Prostate gland (tissue), 2 donors: ENCODE measurements around the gene LMBRD2. TPM values are rescaled to one million over a fixed set of nuclear protein-coding genes. Genes with fewer than 3 reads are reported as not detected.
"Not testable (repeated sequence)": the region's sequence is repeated elsewhere in the genome, so short reads cannot be mapped to it uniquely, and the experiment has no call there.

Experiments
- DNase-seq: peaks from one replicate; pipeline ENCODE4 v3.0.0-alpha.2; 2019; ENCODE audit warnings: low spot score
- H3K27ac ChIP-seq, 2 donors: fragments of 200-600 bp; sonication (generic); 2 replicates each; pipeline ENCODE4 v1.5.1; 2017 to 2019
- H3K27me3 ChIP-seq: fragments of 200-600 bp; sonication (generic); replicated peaks from 2 replicates; pipeline ENCODE4 v1.5.1; 2019; ENCODE audit not compliant: insufficient read depth
- H3K36me3 ChIP-seq, 2 donors: fragments of 200-600 bp; sonication (generic); 1 replicate in 1 of 2; 2 replicates in 1 of 2; pipeline versions ENCODE4 v1.5.1 to v1.8.1; 2017 to 2019
- H3K4me1 ChIP-seq: fragments of 200-600 bp; sonication (generic); replicated peaks from 2 replicates; pipeline ENCODE4 v1.5.1; 2019
- H3K4me3 ChIP-seq, 2 donors: fragments of 200-600 bp; sonication (generic); 2 replicates each; pipeline ENCODE4 v1.5.1; 2017 to 2019
- H3K9me3 ChIP-seq: fragments of 200-600 bp; sonication (generic); 2 replicates; pipeline ENCODE4 v1.5.1; 2017
- CTCF ChIP-seq, 4 experiments: fragments of 200-600 bp in 2 of 4; fragments of 450-650 bp in 2 of 4; sonication (generic) in 2 of 4; IDR thresholded peaks; 1 replicate in 3 of 4; 2 replicates in 1 of 4; pipeline ENCODE4 v1.5.1; 2016 to 2019; ENCODE audit warnings: antibody characterized with exemption in 4 of 4, mild to moderate bottlenecking in 2 of 4, moderate library complexity in 2 of 4
- POLR2A ChIP-seq: fragments of 450-650 bp; IDR thresholded peaks from one replicate; pipeline ENCODE4 v1.6.1; 2016; ENCODE audit warnings: antibody characterized with exemption, mild to moderate bottlenecking
- POLR2AphosphoS5 ChIP-seq: sonication (generic); formaldehyde crosslinking; IDR thresholded peaks from one replicate; pipeline ENCODE4 v1.6.1; 2017; ENCODE audit warnings: antibody characterized with exemption
- WGBS: methylation state at CpG from one replicate; pipeline ENCODE4 v1.1.5; 2018; 5-methylcytosine and 5-hydroxymethylcytosine counted together
- intact Hi-C: fragments of 100-400 bp; cut with DNase I; formaldehyde crosslinking; loops from one replicate; pipeline ENCODE4 v1.14.2; 2022
- total RNA-seq, 2 donors: library from RNA; depleted of rRNA; stranded (reverse); fragments of >200 nt; gene quantifications; one replicate each; pipeline ENCODE4 v1.1.0, GENCODE V29; 2016

Gene LMBRD2
- total RNA-seq, 2 donors from 2014 or later, result 7.4 to 15.7 TPM

- Histone ChIP-seq H3K27ac (no peak overlapping the region), H3K4me1 (no peaks in the 10 kb centered on the region), H3K4me3 (no peak overlapping the region), H3K36me3 (no peaks in the 10 kb centered on the region), H3K9me3 (no peaks in the 10 kb centered on the region), H3K27me3 (no peaks in the 10 kb centered on the region)
- 97% methylated on average over 5 of the region's 5 CpGs for WGBS
- intact Hi-C loops, result no loop called here
- no peak for DNase-seq
- no peak for TF ChIP-seq CTCF (IDR thresholded peaks at IDR 0.05)
- no peak for TF ChIP-seq POLR2AphosphoS5
- TF ChIP-seq POLR2A, result no peak
Measured at GRCh38 chr5:36193746-36194145, 42.1 kb upstream of the LMBRD2 start.

- H3K27me3 ChIP-seq, H3K27ac ChIP-seq, H3K9me3 ChIP-seq, H3K4me1 ChIP-seq, H3K4me3 ChIP-seq, DNase-seq, intact Hi-C loops, H3K36me3 ChIP-seq: not testable (repeated sequence)
- WGBS, result 67% methylated on average over 4 of the region's 4 CpGs
Measured at GRCh38 chr5:36184408-36184807, 32.7 kb upstream of the LMBRD2 start.

- no peaks in the 10 kb centered on the region for H3K36me3 ChIP-seq
- peaks cover 4% of the 10 kb centered on the region for H3K4me1 ChIP-seq
- H3K4me3 ChIP-seq, result no peak overlapping the region
- intact Hi-C loops, result no loop called here
- no peak for TF ChIP-seq POLR2AphosphoS5
- TF ChIP-seq CTCF (IDR thresholded peaks at IDR 0.05), result no peak
- TF ChIP-seq POLR2A, result no peak
- no peak overlapping the region for H3K27ac ChIP-seq
- H3K9me3 ChIP-seq, result no peaks in the 10 kb centered on the region
- 42% methylated on average over 2 of the region's 2 CpGs for WGBS
- DNase-seq, result no peak
- H3K27me3 ChIP-seq, result no peaks in the 10 kb centered on the region
Measured at GRCh38 chr5:36181774-36182173, 30.1 kb upstream of the LMBRD2 start.

- Histone ChIP-seq H3K36me3 (no peaks in the 10 kb centered on the region), H3K9me3 (no peaks in the 10 kb centered on the region), H3K27ac (peak overlapping the region; percentile 22 to 29), H3K4me3 (no peak overlapping the region), H3K27me3 (no peaks in the 10 kb centered on the region), H3K4me1 (peaks cover 4% of the 10 kb centered on the region)
- TF ChIP-seq POLR2AphosphoS5 (peak; percentile 74), POLR2A (no peak), CTCF (IDR thresholded peaks at IDR 0.05) (no peak)
- 62% methylated on average over 2 of the region's 2 CpGs for WGBS
- intact Hi-C loops, result no loop called here
- DNase-seq, result peak; percentile 63
Measured at GRCh38 chr5:36180556-36181350, 29.1 kb upstream of the LMBRD2 start.

GRCh38 chr5:36179950-36180349 is 28.3 kb upstream of the LMBRD2 start:
- H3K4me1 ChIP-seq, result peaks cover 4% of the 10 kb centered on the region
- no peak for TF ChIP-seq POLR2AphosphoS5
- no peak for TF ChIP-seq CTCF (IDR thresholded peaks at IDR 0.05)
- no peak for TF ChIP-seq POLR2A
- intact Hi-C loops, result loop anchor here (5.0 kb wide), 2 partner anchors 122 to 217 kb away; partner anchors contain the start of gene RANBP3L
- H3K9me3 ChIP-seq, result no peaks in the 10 kb centered on the region
- no peak overlapping the region for H3K4me3 ChIP-seq
- DNase-seq, result no peak
- H3K36me3 ChIP-seq, result no peaks in the 10 kb centered on the region
- H3K27ac ChIP-seq, result peak overlapping the region; percentile 26 to 29
- H3K27me3 ChIP-seq, result no peaks in the 10 kb centered on the region
- WGBS, result 42% methylated on average over 4 of the region's 4 CpGs
